GM10266 (cell line): Measurements from ENCODE around the gene CHMP1A.

ENCODE experiments used
- DNase-seq: peaks from one replicate; pipeline ENCODE4 v3.0.0; 2012; ENCODE audit errors: extremely low spot score
- TF ChIP-seq, protein P1 (sequence below): IDR thresholded peaks from 2 replicates; pipeline ENCODE4 v1.5.1; 2012; ENCODE audit warnings: mild to moderate bottlenecking, low read depth; ENCODE audit not compliant: control insufficient read depth, insufficient read depth; ENCODE audit errors: missing control alignments

CHMP1A gene

DNA sequence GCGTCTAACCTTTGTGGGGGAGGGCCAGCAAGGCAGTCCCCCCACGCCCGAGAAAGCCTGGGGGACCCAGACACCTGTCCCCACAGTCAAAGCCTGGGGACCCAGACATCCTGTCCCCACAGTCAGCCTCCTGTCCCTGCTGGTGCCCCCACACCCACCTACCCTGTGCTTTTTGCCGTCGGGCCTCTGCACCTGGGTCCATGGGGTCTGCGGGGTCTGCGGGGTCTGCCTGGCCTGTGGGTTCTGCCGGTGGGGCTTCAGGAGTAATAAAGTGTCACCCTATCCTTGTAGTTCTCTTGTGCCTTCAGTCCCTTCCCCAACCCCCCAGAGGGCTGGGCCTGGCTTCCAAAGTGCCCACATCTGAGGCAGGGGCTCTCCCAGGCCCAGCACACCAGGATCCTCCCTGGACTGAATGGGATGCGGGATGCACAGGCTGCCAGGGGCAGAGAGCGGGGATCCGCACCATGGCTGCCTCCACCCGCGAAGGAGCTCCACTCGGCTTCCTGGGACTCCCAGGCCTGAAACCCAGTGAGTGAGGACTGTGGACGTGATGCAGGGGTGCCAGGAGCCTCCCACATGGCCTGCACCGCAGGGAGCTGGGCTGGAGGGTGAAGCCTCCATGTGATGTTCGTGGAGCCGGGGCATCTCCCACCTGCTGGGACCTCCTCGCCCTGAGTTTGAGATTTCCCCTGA lies 60.4 kb downstream of the CHMP1A start:
- no peak for DNase-seq
- TF ChIP-seq, protein P1, sequence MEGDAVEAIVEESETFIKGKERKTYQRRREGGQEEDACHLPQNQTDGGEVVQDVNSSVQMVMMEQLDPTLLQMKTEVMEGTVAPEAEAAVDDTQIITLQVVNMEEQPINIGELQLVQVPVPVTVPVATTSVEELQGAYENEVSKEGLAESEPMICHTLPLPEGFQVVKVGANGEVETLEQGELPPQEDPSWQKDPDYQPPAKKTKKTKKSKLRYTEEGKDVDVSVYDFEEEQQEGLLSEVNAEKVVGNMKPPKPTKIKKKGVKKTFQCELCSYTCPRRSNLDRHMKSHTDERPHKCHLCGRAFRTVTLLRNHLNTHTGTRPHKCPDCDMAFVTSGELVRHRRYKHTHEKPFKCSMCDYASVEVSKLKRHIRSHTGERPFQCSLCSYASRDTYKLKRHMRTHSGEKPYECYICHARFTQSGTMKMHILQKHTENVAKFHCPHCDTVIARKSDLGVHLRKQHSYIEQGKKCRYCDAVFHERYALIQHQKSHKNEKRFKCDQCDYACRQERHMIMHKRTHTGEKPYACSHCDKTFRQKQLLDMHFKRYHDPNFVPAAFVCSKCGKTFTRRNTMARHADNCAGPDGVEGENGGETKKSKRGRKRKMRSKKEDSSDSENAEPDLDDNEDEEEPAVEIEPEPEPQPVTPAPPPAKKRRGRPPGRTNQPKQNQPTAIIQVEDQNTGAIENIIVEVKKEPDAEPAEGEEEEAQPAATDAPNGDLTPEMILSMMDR: no peak

DNA sequence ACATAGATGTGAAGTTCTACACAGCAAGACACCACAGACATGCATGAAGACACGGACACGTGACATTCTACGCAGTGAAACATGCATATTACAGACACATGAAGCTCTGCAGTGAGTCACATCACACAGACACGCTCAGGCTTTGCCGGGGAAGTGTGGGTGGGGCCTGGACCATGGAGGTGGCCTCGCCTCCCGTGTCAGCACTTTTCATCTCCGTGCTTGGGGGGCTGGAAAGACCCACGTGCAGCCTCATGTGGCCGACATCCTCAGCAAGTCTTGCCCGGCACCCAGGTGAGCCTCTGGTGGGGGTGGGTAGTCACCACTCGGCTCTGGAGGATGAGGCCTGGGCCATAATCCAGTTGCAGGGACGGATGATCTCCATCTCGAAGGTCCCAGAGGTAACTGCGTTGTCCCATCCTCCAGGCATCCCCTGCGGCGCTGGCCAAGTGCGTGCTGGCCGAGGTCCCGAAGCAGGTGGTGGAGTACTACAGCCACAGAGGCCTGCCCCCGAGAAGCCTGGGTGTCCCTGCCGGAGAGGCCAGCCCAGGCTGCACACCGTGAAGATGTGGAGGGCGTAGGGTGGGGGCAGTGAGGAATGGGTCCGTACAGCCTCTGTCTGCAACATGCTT lies 61.3 kb downstream of the CHMP1A start:
- TF ChIP-seq, protein P1: no peak
- no peak for DNase-seq

DNA sequence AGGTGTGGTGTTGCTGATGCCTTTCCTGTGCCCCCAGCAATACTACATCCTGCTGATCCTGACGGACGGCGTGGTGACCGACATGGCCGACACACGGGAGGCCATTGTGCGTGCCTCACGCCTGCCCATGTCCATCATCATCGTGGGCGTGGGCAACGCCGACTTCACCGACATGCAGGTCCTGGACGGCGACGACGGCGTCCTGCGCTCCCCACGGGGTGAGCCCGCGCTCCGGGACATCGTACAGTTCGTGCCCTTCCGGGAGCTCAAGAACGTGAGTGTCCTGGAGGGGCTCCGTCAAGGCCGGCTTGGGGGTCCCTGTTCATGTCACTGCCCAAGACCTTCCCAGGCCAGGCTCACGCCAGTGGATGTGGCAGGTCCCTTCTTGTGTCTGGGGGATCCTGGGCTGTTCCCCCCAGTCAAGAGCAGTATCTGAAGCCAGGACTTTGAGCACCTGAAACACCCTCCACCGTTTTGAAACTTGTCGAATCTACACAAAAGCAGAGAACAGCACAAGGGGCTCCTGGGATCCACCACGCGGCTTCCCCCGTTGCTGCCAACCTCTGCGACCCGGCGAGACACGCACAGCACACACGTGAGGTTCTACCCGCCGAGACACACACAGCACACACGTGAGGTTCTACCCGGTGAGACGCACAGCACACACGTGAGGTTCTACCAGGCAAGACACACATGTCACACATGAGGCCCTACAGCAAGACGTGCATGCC lies 62.0 kb downstream of the CHMP1A start:
- TF ChIP-seq, protein P1: no peak

More for the DNA sequence above, 62.0 kb downstream of the CHMP1A start:
- DNase-seq: no peak
